ENCODE results near the gene PTH1R.

- TF ChIP-seq POLR2A (IDR thresholded peaks at IDR 0.05; ENCODE audit: extremely low read depth, insufficient read length) = no peak
- no peak for TF ChIP-seq CTCF (IDR thresholded peaks at IDR 0.05; ENCODE audit: low read depth, low read length)
Observed at GRCh38 chr3:46893146-46893748, 15.7 kb downstream of the PTH1R start.

Data from NB4 (cell line).